GM23248 (cell line): ENCODE data around the gene SYT2.

ENCODE experiments used
- EZH2 ChIP-seq: fragments of 200-600 bp; sonication (generic); IDR thresholded peaks from 2 replicates; pipeline ENCODE4 v1.6.1; 2018; ENCODE audit warnings: antibody characterized with exemption, mild to moderate bottlenecking; ENCODE audit not compliant: insufficient read depth, poor library complexity, severe bottlenecking
- EZH2phosphoT487 ChIP-seq: fragments of 200-600 bp; sonication (generic); IDR thresholded peaks from 2 replicates; pipeline ENCODE4 v1.6.1; 2018; ENCODE audit warnings: antibody characterized with exemption, moderate library complexity, mild to moderate bottlenecking, low read depth; ENCODE audit not compliant: insufficient read depth

GRCh38 chr1:202701200-202701599, 9.1 kb downstream of the SYT2 start:
- TF ChIP-seq EZH2 = no peak
- no peak for TF ChIP-seq EZH2phosphoT487
